ENCODE measurements around the gene CDKAL1. TPM values are rescaled to one million over a fixed set of nuclear protein-coding genes. Genes with fewer than 3 reads are reported as not detected.

The CDKAL1 gene
- total RNA-seq, 1 donor from 2014 or later: 9.6 TPM

- Mint-ChIP-seq H3K27ac (ENCODE audit: unreplicated experiment) (no peak overlapping the region), H3K9me3 (ENCODE audit: low read depth) (peaks cover 14% of the 10 kb centered on the region), H3K36me3 (ENCODE audit: low read depth) (peaks cover 4% of the 10 kb centered on the region), H3K4me3 (ENCODE audit: unreplicated experiment) (no peak overlapping the region), H3K4me1 (ENCODE audit: low read depth) (peaks cover 17% of the 10 kb centered on the region), H3K27me3 (ENCODE audit: low read depth) (no peaks in the 10 kb centered on the region)
- TF ChIP-seq, protein P1, sequence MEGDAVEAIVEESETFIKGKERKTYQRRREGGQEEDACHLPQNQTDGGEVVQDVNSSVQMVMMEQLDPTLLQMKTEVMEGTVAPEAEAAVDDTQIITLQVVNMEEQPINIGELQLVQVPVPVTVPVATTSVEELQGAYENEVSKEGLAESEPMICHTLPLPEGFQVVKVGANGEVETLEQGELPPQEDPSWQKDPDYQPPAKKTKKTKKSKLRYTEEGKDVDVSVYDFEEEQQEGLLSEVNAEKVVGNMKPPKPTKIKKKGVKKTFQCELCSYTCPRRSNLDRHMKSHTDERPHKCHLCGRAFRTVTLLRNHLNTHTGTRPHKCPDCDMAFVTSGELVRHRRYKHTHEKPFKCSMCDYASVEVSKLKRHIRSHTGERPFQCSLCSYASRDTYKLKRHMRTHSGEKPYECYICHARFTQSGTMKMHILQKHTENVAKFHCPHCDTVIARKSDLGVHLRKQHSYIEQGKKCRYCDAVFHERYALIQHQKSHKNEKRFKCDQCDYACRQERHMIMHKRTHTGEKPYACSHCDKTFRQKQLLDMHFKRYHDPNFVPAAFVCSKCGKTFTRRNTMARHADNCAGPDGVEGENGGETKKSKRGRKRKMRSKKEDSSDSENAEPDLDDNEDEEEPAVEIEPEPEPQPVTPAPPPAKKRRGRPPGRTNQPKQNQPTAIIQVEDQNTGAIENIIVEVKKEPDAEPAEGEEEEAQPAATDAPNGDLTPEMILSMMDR (IDR thresholded peaks at IDR 0.05): no peak
- DNase-seq (ENCODE audit: low spot score): no peak
Observed at GRCh38 chr6:21075986-21076385, 541.7 kb downstream of the CDKAL1 start.

GRCh38 chr6:21078497-21078896 lies 544.2 kb downstream of the CDKAL1 start:
- no peaks in the 10 kb centered on the region for H3K27me3 Mint-ChIP-seq (ENCODE audit: low read depth)
- peaks cover under 1% of the 10 kb centered on the region for H3K36me3 Mint-ChIP-seq (ENCODE audit: low read depth)
- no peak overlapping the region for H3K4me3 Mint-ChIP-seq (ENCODE audit: unreplicated experiment)
- H3K27ac Mint-ChIP-seq (ENCODE audit: unreplicated experiment): no peak overlapping the region
- DNase-seq (ENCODE audit: low spot score): no peak
- TF ChIP-seq, protein P1 (IDR thresholded peaks at IDR 0.05): no peak
- peaks cover 17% of the 10 kb centered on the region for H3K4me1 Mint-ChIP-seq (ENCODE audit: low read depth)
- peaks cover 5% of the 10 kb centered on the region for H3K9me3 Mint-ChIP-seq (ENCODE audit: low read depth)

- H3K27ac Mint-ChIP-seq (ENCODE audit: unreplicated experiment): peak overlapping the region; percentile 46
- no peaks in the 10 kb centered on the region for H3K27me3 Mint-ChIP-seq (ENCODE audit: low read depth)
- TF ChIP-seq, protein P1 (IDR thresholded peaks at IDR 0.05): no peak
Observed at GRCh38 chr6:21079468-21080048, 545.3 kb downstream of the CDKAL1 start.

DNA sequence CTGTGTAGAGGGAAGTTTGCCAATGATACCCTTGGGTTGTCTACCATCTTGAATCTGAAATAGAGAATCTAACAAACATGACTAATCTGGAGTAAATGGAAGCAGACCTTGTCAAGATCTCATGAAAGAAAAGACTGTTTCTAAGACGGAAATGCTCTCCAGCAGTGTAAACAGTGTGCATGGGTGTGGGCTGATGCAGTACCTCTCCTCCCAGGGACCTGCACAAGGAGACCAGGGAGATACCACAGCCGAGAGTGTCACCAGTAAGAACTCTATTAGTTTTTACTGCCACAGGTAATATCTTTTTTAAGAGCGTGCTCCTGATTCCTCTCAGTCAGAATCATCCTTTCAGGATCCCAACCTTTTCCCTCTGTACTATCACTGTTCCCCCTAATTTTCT lies 546.0 kb downstream of the CDKAL1 start:
- Mint-ChIP-seq H3K27ac (ENCODE audit: unreplicated experiment) (no peak overlapping the region), H3K4me1 (ENCODE audit: low read depth) (peaks cover 27% of the 10 kb centered on the region), H3K36me3 (ENCODE audit: low read depth) (no peaks in the 10 kb centered on the region), H3K4me3 (ENCODE audit: unreplicated experiment) (no peak overlapping the region), H3K9me3 (ENCODE audit: low read depth) (no peaks in the 10 kb centered on the region), H3K27me3 (ENCODE audit: low read depth) (no peaks in the 10 kb centered on the region)
- TF ChIP-seq, protein P1 (IDR thresholded peaks at IDR 0.05): no peak
- DNase-seq (ENCODE audit: low spot score): no peak

More at GRCh38 chr6:21079468-21080048, 545.3 kb downstream of the CDKAL1 start:
- Mint-ChIP-seq H3K4me3 (ENCODE audit: unreplicated experiment) (no peak overlapping the region), H3K4me1 (ENCODE audit: low read depth) (peaks cover 20% of the 10 kb centered on the region), H3K36me3 (ENCODE audit: low read depth) (no peaks in the 10 kb centered on the region), H3K9me3 (ENCODE audit: low read depth) (no peaks in the 10 kb centered on the region)
- DNase-seq (ENCODE audit: low spot score): no peak

DNA sequence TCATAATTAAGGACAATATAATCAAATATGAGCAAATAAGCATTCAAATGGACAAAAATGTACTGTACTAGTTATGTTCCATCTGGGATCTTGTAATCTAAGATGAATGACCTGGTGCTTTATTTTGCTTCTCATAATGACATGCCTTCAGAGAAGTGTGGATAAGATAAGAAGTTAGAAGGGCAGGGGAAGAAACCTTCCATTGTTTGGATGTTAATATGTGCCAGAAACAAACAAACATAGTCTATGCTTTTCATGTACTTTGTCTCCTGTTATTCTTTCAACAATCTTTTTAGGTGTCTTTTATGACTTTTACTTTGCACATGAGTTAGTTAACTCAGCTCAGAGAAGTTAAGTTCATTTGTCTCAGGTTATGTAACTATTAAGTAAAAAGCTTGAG lies 547.8 kb downstream of the CDKAL1 start:
- TF ChIP-seq, protein P1 (IDR thresholded peaks at IDR 0.05): no peak
- Mint-ChIP-seq H3K27ac (ENCODE audit: unreplicated experiment) (no peak overlapping the region), H3K4me1 (ENCODE audit: low read depth) (peaks cover 28% of the 10 kb centered on the region), H3K36me3 (ENCODE audit: low read depth) (no peaks in the 10 kb centered on the region), H3K9me3 (ENCODE audit: low read depth) (no peaks in the 10 kb centered on the region), H3K4me3 (ENCODE audit: unreplicated experiment) (no peak overlapping the region), H3K27me3 (ENCODE audit: low read depth) (no peaks in the 10 kb centered on the region)
- no peak for DNase-seq (ENCODE audit: low spot score)
